Endodermal cell (in vitro differentiated cells): ENCODE data around the gene CEP55. TPM values are rescaled to one million over a fixed set of nuclear protein-coding genes. Genes with fewer than 3 reads are reported as not detected.
A peak's percentile ranks its signal among the peaks of the same experiment; 100 is the strongest.

ENCODE experiments used
- DNase-seq: peaks from one replicate; pipeline ENCODE4 v3.0.0-alpha.2; 2017
- H3K27ac ChIP-seq: 2 replicates; pipeline ENCODE4 v1.5.1; 2013; ENCODE audit warnings: mild to moderate bottlenecking, low read depth, low read length, moderate library complexity
- H3K27me3 ChIP-seq: 2 replicates; pipeline ENCODE4 v1.6.1; 2013; ENCODE audit warnings: mild to moderate bottlenecking, low read length, moderate library complexity; ENCODE audit not compliant: insufficient read depth, control insufficient read depth, poor library complexity, severe bottlenecking
- H3K36me3 ChIP-seq: 2 replicates; pipeline ENCODE4 v1.7.0; 2013; ENCODE audit warnings: mild to moderate bottlenecking, low read length, moderate library complexity; ENCODE audit not compliant: control insufficient read depth, insufficient read depth
- H3K4me1 ChIP-seq: one replicate; pipeline ENCODE4 v1.7.0; 2013; ENCODE audit warnings: low read length; ENCODE audit not compliant: control insufficient read depth, insufficient read depth
- H3K4me3 ChIP-seq: 2 replicates; pipeline ENCODE4 v1.5.1; 2013; ENCODE audit warnings: mild to moderate bottlenecking, low read length, moderate library complexity
- H3K9ac ChIP-seq: 2 replicates; pipeline ENCODE4 v1.6.1; 2013; ENCODE audit warnings: mild to moderate bottlenecking, low read length, moderate library complexity; ENCODE audit not compliant: poor library complexity, severe bottlenecking; ENCODE audit errors: extremely low read depth
- H3K9me3 ChIP-seq: 2 replicates; pipeline ENCODE4 v1.6.1; 2013; ENCODE audit warnings: mild to moderate bottlenecking, low read length, moderate library complexity; ENCODE audit not compliant: control insufficient read depth
- H3K27ac Mint-ChIP-seq: 2 replicates; pipeline ENCODE4 v1.8.0; 2020; ENCODE audit warnings: mixed read lengths
- H3K27me3 Mint-ChIP-seq: 2 replicates; pipeline ENCODE4 v1.8.0; 2021; ENCODE audit warnings: mild to moderate bottlenecking, mixed read lengths; ENCODE audit not compliant: insufficient read depth
- H3K36me3 Mint-ChIP-seq: 2 replicates; pipeline ENCODE4 v1.8.0; 2020; ENCODE audit warnings: low read depth, mixed read lengths
- H3K4me1 Mint-ChIP-seq: 2 replicates; pipeline ENCODE4 v1.8.0; 2020; ENCODE audit warnings: mixed read lengths
- H3K4me3 Mint-ChIP-seq: 2 replicates; pipeline ENCODE4 v1.8.0; 2020; ENCODE audit warnings: mild to moderate bottlenecking, moderate library complexity, mixed read lengths
- H3K9me3 Mint-ChIP-seq: 2 replicates; pipeline ENCODE4 v1.8.0; 2020; ENCODE audit warnings: mild to moderate bottlenecking, mixed read lengths
- WGBS, 2 experiments: methylation state at CpG; one replicate each; pipeline versions ENCODE4 v1.1.5 to v1.1.7; 2013; ENCODE audit warnings: missing lambda C conversion rate in 2 of 2, mixed read lengths in 1 of 2; ENCODE audit not compliant: insufficient coverage in 1 of 2, insufficient read length in 1 of 2; 5-methylcytosine and 5-hydroxymethylcytosine counted together
- total RNA-seq, 2 donors: library from RNA; stranded (reverse); fragmentation: NEBNext Ultra II Directional in 1 of 2; extraction: Animal tissue kit (Norgen Biotek cat#: 25700) in 1 of 2; gene quantifications; 2 replicates in 1 of 2; 3 replicates in 1 of 2; pipeline ENCODE4 v1.2.1, GENCODE V29; 2021
- TF ChIP-seq, protein P1 (sequence below): fragments of 200-600 bp; sonication (generic); conservative IDR thresholded peaks from 2 replicates; pipeline ENCODE4 v1.5.0; 2021; ENCODE audit warnings: antibody characterized with exemption, mild to moderate bottlenecking

CEP55 gene
- total RNA-seq, 2 donors from 2014 or later = 50.3 to 66.8 TPM

DNA sequence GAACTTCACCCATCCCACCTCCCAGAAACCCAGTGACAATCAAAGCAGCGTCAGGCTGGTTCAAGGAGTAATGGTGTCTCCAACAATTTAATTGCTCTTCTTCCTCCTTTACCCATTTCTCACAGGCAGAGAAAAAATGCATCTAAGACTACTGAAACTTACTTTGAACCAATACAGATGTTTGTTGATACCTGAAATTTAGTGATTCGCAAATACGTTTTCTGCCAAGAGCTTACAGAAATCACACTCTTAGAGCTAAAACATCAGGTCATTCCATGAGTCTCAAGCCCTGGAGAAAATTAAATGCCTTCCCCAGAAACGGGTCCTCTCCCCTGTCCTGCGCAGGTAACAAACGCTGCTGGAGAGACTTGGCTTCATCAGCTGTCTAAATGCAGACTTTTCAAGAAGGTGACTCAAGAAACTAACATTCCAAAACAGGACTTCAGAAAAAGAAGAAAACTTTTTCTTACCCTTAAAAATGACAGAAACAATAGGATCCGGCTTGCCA lies 14.7 kb upstream of the CEP55 start:
- Histone ChIP-seq H3K4me3 (peak overlapping the region; percentile 97), H3K27me3 (no peaks in the 10 kb centered on the region), H3K36me3 (peaks cover 4% of the 10 kb centered on the region), H3K27ac (no peak overlapping the region), H3K9me3 (no peaks in the 10 kb centered on the region), H3K4me1 (no peaks in the 10 kb centered on the region), H3K9ac (peak overlapping the region; percentile 62)
- H3K9me3 Mint-ChIP-seq = no peaks in the 10 kb centered on the region
- peaks cover 10% of the 10 kb centered on the region for H3K27me3 Mint-ChIP-seq
- H3K36me3 Mint-ChIP-seq = peaks cover 3% of the 10 kb centered on the region
- TF ChIP-seq, protein P1, sequence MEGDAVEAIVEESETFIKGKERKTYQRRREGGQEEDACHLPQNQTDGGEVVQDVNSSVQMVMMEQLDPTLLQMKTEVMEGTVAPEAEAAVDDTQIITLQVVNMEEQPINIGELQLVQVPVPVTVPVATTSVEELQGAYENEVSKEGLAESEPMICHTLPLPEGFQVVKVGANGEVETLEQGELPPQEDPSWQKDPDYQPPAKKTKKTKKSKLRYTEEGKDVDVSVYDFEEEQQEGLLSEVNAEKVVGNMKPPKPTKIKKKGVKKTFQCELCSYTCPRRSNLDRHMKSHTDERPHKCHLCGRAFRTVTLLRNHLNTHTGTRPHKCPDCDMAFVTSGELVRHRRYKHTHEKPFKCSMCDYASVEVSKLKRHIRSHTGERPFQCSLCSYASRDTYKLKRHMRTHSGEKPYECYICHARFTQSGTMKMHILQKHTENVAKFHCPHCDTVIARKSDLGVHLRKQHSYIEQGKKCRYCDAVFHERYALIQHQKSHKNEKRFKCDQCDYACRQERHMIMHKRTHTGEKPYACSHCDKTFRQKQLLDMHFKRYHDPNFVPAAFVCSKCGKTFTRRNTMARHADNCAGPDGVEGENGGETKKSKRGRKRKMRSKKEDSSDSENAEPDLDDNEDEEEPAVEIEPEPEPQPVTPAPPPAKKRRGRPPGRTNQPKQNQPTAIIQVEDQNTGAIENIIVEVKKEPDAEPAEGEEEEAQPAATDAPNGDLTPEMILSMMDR = no peak
- H3K4me1 Mint-ChIP-seq = peaks cover 30% of the 10 kb centered on the region
- DNase-seq = no peak
- H3K4me3 Mint-ChIP-seq = peak overlapping the region; percentile 70
- peak overlapping the region; percentile 89 for H3K27ac Mint-ChIP-seq
- WGBS, 2 experiments = 35 to 47% methylated on average over 7 of the region's 7 CpGs

DNA sequence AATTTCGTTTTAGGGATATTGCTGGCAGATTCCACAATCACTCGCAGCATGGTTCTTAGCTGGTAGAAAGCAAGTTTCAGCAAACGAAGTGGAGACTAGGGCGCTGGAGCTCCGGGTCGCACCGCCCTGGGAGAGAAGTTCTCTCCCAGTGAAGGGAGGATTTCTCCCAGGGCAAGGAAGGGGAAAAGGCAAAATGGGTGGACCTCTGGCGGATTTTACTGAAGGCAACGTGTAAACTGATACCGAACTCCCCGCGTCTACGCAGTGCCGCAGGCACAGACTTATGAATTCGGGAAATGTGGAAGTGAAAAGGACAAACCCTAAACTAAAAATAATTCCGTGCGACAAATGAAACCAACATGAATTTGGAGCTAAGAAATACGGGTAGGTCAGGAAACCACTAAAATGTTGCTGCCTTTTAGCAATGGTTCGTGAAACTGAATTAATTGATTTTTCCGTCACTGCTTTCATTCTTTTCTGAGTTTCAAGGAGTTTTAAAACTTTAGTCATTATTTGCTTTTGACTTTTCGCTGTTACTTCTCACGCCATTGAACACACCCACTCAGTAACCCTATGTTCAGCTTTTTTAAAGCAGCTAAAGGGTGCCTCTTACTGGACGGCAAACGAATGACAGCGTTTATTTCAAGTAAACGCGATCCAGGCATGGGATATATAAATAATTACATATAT lies 14.1 kb upstream of the CEP55 start, which contains the start of gene MYOF:
Gene MYOF, minus strand, starts transcription at position 190 of the 690 bp plus-strand sequence. Its CDS starts 140 bp downstream, at position 50.
- Mint-ChIP-seq H3K27ac (peak within 1 kb of the TSS; percentile 89), H3K9me3 (no peaks in the 10 kb centered on the region), H3K4me3 (peak within 1 kb of the TSS; percentile 70), H3K36me3 (no peaks in the 10 kb centered on the region), H3K4me1 (peaks cover 30% of the 10 kb centered on the region), H3K27me3 (peaks cover 10% of the 10 kb centered on the region)
- Histone ChIP-seq H3K36me3 (no peaks in the 10 kb centered on the region), H3K9ac (peak within 1 kb of the TSS; percentile 62), H3K4me3 (peak within 1 kb of the TSS; percentile 97), H3K27ac (no peak within 1 kb of the TSS), H3K27me3 (no peaks in the 10 kb centered on the region), H3K4me1 (no peaks in the 10 kb centered on the region), H3K9me3 (no peaks in the 10 kb centered on the region)
- TF ChIP-seq, protein P1 = peak; percentile 79
- peak; percentile 81 for DNase-seq
- 1 to 2% methylated on average over 13 to 24 of the region's 27 CpGs for WGBS, 2 experiments

DNA sequence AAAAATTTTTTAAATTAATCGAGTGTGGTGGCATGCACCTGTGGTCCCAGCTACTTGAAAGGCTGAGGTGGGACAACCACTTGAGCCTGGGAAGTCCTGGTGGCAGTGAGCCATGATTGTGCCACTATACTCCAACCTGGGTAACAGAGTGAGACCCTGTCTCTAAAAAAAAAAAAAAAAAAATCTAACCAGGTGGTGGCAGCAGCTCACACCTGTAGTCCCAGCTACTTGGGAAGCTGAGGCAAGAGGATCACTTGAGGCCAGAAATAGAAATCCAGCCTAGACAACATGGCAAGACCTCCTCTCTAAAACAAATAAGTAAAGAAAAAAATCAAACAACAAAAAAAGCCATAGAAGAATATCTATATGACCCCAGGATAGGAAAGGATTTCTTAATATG lies 10.7 kb upstream of the CEP55 start:
- no peak overlapping the region for H3K27ac ChIP-seq
- no peak overlapping the region for H3K9ac ChIP-seq
- H3K27me3 ChIP-seq = no peaks in the 10 kb centered on the region
- DNase-seq = no peak
- peaks cover 19% of the 10 kb centered on the region for H3K4me1 ChIP-seq
- TF ChIP-seq, protein P1 = peak; percentile 58
- no peaks in the 10 kb centered on the region for H3K9me3 Mint-ChIP-seq
- peaks cover 38% of the 10 kb centered on the region for H3K4me1 Mint-ChIP-seq
- no peak overlapping the region for H3K4me3 Mint-ChIP-seq
- peaks cover 9% of the 10 kb centered on the region for H3K27me3 Mint-ChIP-seq
- no peaks in the 10 kb centered on the region for H3K9me3 ChIP-seq
- WGBS, 2 experiments = 52 to 60% methylated on average over 1 of the region's 1 CpG
- H3K27ac Mint-ChIP-seq = no peak overlapping the region
- no peaks in the 10 kb centered on the region for H3K36me3 Mint-ChIP-seq
- H3K36me3 ChIP-seq = no peaks in the 10 kb centered on the region
- H3K4me3 ChIP-seq = no peak overlapping the region
